ENCODE measurements around the gene PRUNE1. TPM values are rescaled to one million over a fixed set of nuclear protein-coding genes. Genes with fewer than 3 reads are reported as not detected.
A peak's percentile ranks its signal among the peaks of the same experiment; 100 is the strongest.

Gene PRUNE1
- total and polyA plus RNA-seq, 2 of the 4 experiments (the other 2 are of a cell fraction): 7.9 to 9.4 TPM

DNA sequence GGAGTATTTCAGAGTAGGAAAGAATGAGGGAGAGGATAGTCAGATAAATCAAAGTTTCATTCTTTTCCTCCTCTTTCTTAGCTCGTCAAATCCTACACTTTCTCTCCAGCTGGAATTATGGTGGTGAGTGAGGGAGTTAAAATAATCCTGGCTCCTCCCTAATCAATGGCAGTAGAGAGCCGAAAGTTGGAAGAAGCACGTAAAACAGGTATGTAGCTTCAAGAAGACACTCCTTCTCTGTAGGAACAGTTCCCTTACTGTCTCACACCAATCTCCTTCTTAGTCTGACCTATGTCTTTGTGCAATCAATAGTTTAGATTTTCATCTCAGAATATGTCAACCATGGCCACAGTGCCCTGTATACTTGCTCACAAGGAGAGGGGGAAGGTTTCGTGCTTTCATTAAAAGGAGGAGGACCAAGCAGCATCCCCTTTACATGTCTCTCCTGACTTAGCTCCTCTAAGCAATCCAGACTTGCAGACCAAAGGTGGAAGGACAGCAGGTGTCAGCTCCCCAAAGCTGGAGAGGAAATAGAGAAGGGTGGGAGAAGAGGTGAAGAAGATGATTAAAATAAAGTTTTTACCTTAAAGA lies 2.4 kb upstream of the PRUNE1 start:
- peak overlapping the region; percentile 79 for H3K4me2 ChIP-seq (ENCODE audit: low read depth, low read length)
- no peaks in the 10 kb centered on the region for H4K20me1 ChIP-seq (ENCODE audit: insufficient read depth, low read length)
- H2AK5ac ChIP-seq (ENCODE audit: low read depth, low read length): peak overlapping the region; percentile 37; the same call in 1 of the 2 replicates
- DNase-seq (no peak), ATAC-seq (ENCODE audit: low read depth) (no peak)
- H3K4me3 ChIP-seq (ENCODE audit: insufficient read depth, low read depth, low read length): peak overlapping the region; percentile 47
- peaks cover 8% of the 10 kb centered on the region for H3K4me1 ChIP-seq (ENCODE audit: control insufficient read depth, insufficient read depth, low read length)
- intact Hi-C loops (cut with micrococcal nuclease): loop anchor here (5.0 to 10.0 kb wide), 2 partner anchors 56 to 441 kb away; partner anchors contain the start of gene MLLT11
- ChIA-PET CTCF (interaction anchor here (0.5 to 2.3 kb wide), 7 partner anchors 9 to 628 kb away, joined by 3 to 24 read pairs (median 6); partner anchors contain the start of gene ANXA9), POLR2A (ENCODE audit: unreplicated experiment) (interaction anchor here (1.0 kb wide), 1 partner anchor 42 kb away, joined by 4 read pairs; the partner anchor contains the start of gene C1orf56)
- H3K27me3 ChIP-seq (ENCODE audit: control insufficient read depth, insufficient read depth, low read length): no peaks in the 10 kb centered on the region
- peak overlapping the region; percentile 87 for H3K14ac ChIP-seq (replicated peaks; ENCODE audit: low read depth, low read length)
- H4K91ac ChIP-seq (ENCODE audit: insufficient read depth, low read depth, low read length): peak overlapping the region; percentile 76
- no TSS peak for BruUV-seq (replicated peaks)
- H3K9me3 ChIP-seq (ENCODE audit: control insufficient read depth, insufficient read depth, low read length): no peaks in the 10 kb centered on the region
- H3K9ac ChIP-seq (ENCODE audit: low read depth, low read length): peak overlapping the region; percentile 88
- H3K9me1 ChIP-seq (ENCODE audit: insufficient read depth, low read length): peaks cover 11% of the 10 kb centered on the region
- peak overlapping the region; percentile 70; the same call in 1 of the 2 replicates for H4K5ac ChIP-seq (ENCODE audit: low read depth, low read length)
- TF ChIP-seq, protein P1, sequence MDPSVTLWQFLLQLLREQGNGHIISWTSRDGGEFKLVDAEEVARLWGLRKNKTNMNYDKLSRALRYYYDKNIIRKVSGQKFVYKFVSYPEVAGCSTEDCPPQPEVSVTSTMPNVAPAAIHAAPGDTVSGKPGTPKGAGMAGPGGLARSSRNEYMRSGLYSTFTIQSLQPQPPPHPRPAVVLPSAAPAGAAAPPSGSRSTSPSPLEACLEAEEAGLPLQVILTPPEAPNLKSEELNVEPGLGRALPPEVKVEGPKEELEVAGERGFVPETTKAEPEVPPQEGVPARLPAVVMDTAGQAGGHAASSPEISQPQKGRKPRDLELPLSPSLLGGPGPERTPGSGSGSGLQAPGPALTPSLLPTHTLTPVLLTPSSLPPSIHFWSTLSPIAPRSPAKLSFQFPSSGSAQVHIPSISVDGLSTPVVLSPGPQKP (IDR thresholded peaks at IDR 0.05; ENCODE audit: borderline replicate concordance, low read depth, low read length): no peak
- TF ChIP-seq NFE2L2 (IDR thresholded peaks at IDR 0.05; ENCODE audit: low read depth, low read length) (no peak), RFX5 (IDR thresholded peaks at IDR 0.05; ENCODE audit: low read depth, low read length) (no peak), RCOR1 (IDR thresholded peaks at IDR 0.05; ENCODE audit: insufficient replicate concordance, low read length) (no peak), CEBPB (IDR thresholded peaks at IDR 0.05; ENCODE audit: low read depth, low read length) (no peak), SMC3 (IDR thresholded peaks at IDR 0.05; ENCODE audit: low read depth, low read length) (no peak), FOS (IDR thresholded peaks at IDR 0.05; ENCODE audit: low read depth, low read length) (no peak), RAD21 (IDR thresholded peaks at IDR 0.05; ENCODE audit: low read length) (no peak), MXI1 (IDR thresholded peaks at IDR 0.05; ENCODE audit: borderline replicate concordance, low read depth, low read length) (no peak), MAFK (IDR thresholded peaks at IDR 0.05; ENCODE audit: low read depth, low read length) (no peak)
- TF ChIP-seq, protein P2, sequence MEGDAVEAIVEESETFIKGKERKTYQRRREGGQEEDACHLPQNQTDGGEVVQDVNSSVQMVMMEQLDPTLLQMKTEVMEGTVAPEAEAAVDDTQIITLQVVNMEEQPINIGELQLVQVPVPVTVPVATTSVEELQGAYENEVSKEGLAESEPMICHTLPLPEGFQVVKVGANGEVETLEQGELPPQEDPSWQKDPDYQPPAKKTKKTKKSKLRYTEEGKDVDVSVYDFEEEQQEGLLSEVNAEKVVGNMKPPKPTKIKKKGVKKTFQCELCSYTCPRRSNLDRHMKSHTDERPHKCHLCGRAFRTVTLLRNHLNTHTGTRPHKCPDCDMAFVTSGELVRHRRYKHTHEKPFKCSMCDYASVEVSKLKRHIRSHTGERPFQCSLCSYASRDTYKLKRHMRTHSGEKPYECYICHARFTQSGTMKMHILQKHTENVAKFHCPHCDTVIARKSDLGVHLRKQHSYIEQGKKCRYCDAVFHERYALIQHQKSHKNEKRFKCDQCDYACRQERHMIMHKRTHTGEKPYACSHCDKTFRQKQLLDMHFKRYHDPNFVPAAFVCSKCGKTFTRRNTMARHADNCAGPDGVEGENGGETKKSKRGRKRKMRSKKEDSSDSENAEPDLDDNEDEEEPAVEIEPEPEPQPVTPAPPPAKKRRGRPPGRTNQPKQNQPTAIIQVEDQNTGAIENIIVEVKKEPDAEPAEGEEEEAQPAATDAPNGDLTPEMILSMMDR (conservative IDR thresholded peaks at IDR 0.05; ENCODE audit: low read depth, low read length): no peak
- dilution Hi-C loops (cut with HindIII; ENCODE audit: low sequenced_read_pairs, unreplicated experiment): no loop called here
- H2BK15ac ChIP-seq (ENCODE audit: low read depth, low read length): no peak overlapping the region; the same call in 1 of the 3 replicates
- H2BK120ac ChIP-seq (ENCODE audit: low read depth, low read length): peak overlapping the region; percentile 82; the same call in 1 of the 2 replicates
- peaks cover 9% of the 10 kb centered on the region; the same call in 1 of the 2 replicates for H3K36me3 ChIP-seq (ENCODE audit: control insufficient read depth, insufficient read depth, low read length)
- peak overlapping the region; percentile 82 for H3K4ac ChIP-seq (ENCODE audit: low read depth, low read length)
- WGBS, 2 experiments (ENCODE audit: extremely low coverage in 2 of 2, insufficient read length in 1 of 2): no CpG with 5 or more reads among the region's 4 CpGs
- H3K18ac ChIP-seq (ENCODE audit: low read depth, low read length): peak overlapping the region; percentile 62
- H2BK20ac ChIP-seq (ENCODE audit: low read depth, low read length): no peak overlapping the region
- peak overlapping the region; percentile 57 to 81 for H4K8ac ChIP-seq (ENCODE audit: low read depth in 2 of 2, low read length in 2 of 2)
- H3K23ac ChIP-seq (ENCODE audit: low read depth, low read length): peak overlapping the region; percentile 83; the same call in 1 of the 2 replicates
- peak overlapping the region; percentile 75 for H2BK5ac ChIP-seq (ENCODE audit: low read depth, low read length, poor library complexity, severe bottlenecking)
- peak overlapping the region; percentile 80 for H3K27ac ChIP-seq (ENCODE audit: insufficient read depth, low read length)
- in situ Hi-C loops (cut with MboI; ENCODE audit: low sequenced_read_pairs): no loop called here
- H2AFZ ChIP-seq (replicated peaks; ENCODE audit: low read length, poor library complexity): peak overlapping the region; percentile 93
- no peak overlapping the region for H3K56ac ChIP-seq (ENCODE audit: extremely low read depth, insufficient read depth, low read length)
- H3K79me1 ChIP-seq (ENCODE audit: low read depth in 1 of 2, low read length in 2 of 2): peaks cover 11 to 40% of the 10 kb centered on the region in 2 experiments
- H2AK9ac ChIP-seq (replicated peaks; ENCODE audit: low read depth, low read length, poor library complexity): peak overlapping the region; percentile 82

All from IMR-90 (cell line).